HG02885 (cell line): ENCODE results near the gene APOL1.
"Not testable (repeated sequence)": the region's sequence is repeated elsewhere in the genome, so short reads cannot be mapped to it uniquely, and the experiment has no call there.

Source experiments
- ATAC-seq: cut with Tn5 transposase; IDR thresholded peaks from one replicate; pipeline ENCODE4 v1.9.1; 2021; ENCODE audit warnings: mild to moderate bottlenecking; ENCODE audit not compliant: unreplicated experiment, poor library complexity

Gene APOL1, protein sequence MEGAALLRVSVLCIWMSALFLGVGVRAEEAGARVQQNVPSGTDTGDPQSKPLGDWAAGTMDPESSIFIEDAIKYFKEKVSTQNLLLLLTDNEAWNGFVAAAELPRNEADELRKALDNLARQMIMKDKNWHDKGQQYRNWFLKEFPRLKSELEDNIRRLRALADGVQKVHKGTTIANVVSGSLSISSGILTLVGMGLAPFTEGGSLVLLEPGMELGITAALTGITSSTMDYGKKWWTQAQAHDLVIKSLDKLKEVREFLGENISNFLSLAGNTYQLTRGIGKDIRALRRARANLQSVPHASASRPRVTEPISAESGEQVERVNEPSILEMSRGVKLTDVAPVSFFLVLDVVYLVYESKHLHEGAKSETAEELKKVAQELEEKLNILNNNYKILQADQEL

DNA sequence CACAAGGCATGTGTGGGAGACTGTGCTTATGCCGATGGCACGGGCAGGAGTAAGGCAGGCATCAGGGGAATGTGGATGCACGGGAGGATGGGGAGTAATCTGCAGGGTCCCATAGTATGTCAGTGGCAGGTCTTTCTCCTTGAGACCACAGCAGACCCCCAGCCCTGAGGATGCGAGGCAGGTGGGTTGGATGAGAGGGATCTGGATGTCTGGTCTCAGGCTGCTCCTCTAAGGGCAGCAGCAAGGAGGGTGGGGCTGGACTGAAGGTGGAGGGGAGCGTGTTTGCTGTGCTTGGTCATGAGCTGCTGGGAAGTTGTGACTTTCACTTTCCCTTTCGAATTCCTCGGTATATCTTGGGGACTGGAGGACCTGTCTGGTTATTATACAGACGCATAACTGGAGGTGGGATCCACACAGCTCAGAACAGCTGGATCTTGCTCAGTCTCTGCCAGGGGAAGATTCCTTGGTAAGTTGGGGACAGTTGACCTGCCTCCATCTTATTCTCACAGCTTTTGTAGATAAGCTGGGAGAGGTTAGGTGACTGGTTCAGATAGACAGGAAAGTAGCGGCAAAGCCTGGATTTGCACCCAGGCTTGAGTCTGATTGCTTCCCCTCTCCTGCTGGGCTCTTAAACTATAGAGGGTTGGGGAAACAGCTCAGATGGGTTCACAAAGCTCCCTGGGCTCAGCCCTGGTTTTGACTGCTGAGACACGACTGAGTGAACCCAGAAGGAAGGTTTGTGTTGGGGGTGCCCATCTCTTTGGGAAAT, at the start of gene APOL1:
Gene APOL1 (plus strand): TSS at position 380 of the 769 bp plus-strand sequence. CDS start 1,823 bp downstream, outside the sequence.
- no peak for ATAC-seq

GRCh38 chr22:36203441-36203840, 49.5 kb upstream of the APOL1 start:
- ATAC-seq, result not testable (repeated sequence)

DNA sequence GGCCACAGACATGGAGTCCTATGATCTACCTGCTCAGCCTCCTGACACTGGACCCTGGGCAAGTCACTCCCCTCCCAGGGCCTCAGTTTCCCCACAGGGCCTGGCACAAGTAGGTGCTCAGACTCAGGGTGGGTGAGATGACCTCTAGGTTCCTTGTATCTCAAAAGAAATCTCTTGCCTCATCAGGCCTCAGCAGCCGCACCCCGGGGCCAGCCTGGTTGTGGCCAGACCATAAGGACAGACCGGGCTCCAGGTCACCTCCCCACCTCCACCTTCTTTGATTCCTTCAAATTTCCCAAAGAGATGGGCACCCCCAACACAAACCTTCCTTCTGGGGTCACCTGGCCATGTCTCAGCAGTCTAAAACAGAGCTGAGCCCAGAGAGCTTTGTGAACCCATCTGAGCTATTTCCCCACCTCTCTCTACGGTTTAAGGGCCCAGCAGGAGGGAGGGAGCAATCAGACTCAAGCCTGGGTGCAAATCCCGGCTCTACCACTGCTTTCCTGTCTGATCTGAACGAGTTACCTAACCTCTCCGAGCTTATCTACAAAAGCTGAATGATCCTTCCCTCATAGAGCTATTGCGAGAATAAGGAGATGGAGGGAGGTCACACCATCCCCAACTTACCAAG, 48.8 kb upstream of the APOL1 start:
- ATAC-seq, result no peak

DNA sequence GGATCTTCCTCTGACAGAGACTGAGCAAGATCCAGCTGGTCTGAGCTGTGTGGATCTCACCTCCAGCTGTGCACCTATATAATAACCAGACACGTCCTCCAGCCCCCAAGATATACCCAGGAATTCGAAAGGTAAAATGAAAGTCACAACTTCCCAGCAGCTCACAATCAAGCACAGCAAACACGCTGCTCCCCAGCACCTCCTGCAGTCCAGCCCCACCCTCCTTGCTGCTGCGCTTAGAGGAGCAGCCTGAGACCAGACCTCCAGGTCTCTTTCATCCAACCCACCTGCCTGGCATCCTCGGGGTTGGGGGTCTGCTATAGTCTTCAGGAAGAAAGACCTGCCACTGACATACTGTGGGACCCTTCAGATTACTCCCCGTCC, 48.3 kb upstream of the APOL1 start:
- ATAC-seq, result no peak

- ATAC-seq, result not testable (repeated sequence)
Observed at GRCh38 chr22:36205573-36205972, 47.4 kb upstream of the APOL1 start.

DNA sequence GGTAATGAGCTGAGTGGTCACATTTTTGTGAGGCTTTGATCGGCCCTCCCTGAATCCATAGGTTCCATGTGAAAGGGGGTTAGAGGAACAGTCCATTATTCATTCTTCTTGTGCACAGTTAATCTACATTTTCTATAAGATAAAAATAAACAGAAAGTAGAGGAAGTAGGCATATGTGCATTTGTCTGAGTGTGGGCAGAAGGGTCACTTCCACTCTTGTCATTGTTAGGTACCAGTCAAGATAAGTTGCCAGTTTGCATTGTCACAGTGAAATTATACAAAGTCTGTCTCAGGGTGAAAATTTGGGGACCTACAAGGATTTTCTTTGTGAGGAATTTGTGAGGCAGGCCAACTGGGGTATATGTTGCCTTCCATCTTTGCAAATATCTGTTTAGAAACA, 46.7 kb upstream of the APOL1 start:
- no peak for ATAC-seq

DNA sequence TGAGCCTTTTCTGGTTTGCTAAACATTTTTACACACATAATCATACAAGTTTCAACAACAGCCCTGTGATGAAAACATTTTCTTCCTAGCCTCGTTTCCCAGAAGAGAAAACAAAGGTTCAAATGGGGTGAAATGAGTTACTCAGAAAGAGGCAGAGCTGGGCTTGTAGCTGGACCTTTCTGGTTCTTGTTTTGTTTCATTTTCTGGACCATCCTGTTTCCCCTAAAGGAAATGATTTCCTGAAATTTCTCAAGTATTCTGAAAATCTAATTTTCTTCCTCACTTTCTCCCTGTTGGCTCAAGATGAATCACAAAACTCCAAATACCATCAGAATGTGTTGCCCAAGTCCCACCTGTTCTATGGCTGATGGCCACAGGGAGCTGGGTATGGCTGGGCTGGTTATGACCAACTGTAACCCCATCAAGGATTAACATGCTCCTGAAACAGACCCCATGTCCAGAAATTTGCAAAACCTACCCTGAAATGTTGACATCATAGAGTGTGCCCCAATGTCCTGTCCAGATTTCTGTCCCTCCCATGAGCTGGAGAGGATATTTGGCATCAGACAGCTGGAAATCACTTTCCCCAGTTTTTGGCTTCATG, 44.7 kb upstream of the APOL1 start:
- ATAC-seq, result no peak

- no peak for ATAC-seq
Observed at GRCh38 chr22:36208914-36209313, 44.0 kb upstream of the APOL1 start.

- ATAC-seq, result not testable (repeated sequence)
Observed at GRCh38 chr22:36209488-36209908, 43.4 kb upstream of the APOL1 start.

GRCh38 chr22:36210224-36210623, 42.7 kb upstream of the APOL1 start:
- no peak for ATAC-seq

DNA sequence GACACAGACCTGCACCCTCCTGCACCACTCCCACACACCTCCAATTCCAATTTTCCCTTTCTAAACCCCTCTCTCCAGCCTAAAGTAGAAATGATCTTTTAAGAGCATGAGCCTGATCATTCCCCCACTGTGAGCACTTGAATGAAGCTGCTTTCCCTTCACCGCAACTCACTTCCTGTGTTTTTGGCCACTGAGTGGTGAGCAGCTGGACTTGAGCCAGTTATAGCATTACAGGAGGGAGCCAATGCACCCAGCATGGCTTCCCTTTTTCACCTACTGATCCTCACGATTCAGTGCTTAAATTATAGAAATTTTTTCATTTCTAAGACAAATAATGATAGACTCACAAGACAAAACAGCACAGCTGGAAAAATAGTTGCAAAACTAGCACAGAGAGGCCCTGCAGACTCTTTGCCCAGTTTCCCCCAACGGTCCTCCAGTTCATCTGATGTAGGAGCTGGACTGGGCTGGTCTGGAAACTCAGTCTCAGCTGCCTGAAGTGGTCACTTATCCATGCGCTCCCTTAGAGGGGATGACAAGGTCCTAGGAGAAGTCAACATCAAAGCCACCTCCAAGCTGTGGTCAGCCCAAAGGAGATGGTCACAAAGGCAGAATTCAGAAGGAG, 41.6 kb upstream of the APOL1 start:
- ATAC-seq, result no peak

- no peak for ATAC-seq
Observed at GRCh38 chr22:36212901-36213300, 40.0 kb upstream of the APOL1 start.

DNA sequence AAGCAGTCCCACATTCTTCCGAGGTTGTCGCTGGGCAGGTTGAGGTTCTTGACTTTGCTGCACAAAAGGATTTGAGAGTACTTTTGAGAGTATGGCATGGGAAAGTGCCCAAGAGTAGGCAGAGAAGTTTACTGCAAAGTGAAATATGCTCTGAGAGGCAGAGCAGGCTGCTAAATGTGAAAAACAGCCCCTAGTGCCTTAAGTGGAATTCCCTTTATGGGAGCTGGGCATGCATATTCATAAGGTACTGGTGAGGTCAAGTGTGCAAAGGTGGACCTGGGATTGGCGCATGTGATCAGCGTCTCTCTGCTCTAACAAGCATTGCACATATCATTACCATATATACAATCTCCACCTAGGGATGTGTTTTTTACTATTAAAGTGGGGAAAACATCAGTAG, 39.3 kb upstream of the APOL1 start:
- no peak for ATAC-seq

DNA sequence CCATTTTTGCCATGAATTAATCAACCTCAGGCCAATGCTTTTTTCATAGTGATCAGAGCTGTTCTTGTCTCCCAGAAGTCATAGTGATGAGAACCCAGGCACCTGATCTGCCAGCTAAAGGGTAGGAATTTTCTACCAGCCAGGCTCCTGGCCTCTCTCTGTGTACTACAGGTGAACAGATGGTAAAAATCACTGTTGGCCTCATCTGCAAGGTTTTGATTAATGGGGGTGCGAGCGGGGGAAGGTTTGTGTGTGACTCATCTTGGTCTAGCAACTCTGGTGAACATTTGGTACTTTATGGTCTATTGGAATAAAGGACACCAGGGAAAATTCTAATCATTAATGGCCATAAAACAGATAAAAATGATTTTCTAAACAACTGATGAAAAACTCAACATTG, 37.0 kb upstream of the APOL1 start:
- ATAC-seq, result no peak

GRCh38 chr22:36218648-36219193, 34.2 kb upstream of the APOL1 start:
- ATAC-seq, result no peak

- ATAC-seq, result no peak
Observed at GRCh38 chr22:36220451-36220921, 32.4 kb upstream of the APOL1 start.

DNA sequence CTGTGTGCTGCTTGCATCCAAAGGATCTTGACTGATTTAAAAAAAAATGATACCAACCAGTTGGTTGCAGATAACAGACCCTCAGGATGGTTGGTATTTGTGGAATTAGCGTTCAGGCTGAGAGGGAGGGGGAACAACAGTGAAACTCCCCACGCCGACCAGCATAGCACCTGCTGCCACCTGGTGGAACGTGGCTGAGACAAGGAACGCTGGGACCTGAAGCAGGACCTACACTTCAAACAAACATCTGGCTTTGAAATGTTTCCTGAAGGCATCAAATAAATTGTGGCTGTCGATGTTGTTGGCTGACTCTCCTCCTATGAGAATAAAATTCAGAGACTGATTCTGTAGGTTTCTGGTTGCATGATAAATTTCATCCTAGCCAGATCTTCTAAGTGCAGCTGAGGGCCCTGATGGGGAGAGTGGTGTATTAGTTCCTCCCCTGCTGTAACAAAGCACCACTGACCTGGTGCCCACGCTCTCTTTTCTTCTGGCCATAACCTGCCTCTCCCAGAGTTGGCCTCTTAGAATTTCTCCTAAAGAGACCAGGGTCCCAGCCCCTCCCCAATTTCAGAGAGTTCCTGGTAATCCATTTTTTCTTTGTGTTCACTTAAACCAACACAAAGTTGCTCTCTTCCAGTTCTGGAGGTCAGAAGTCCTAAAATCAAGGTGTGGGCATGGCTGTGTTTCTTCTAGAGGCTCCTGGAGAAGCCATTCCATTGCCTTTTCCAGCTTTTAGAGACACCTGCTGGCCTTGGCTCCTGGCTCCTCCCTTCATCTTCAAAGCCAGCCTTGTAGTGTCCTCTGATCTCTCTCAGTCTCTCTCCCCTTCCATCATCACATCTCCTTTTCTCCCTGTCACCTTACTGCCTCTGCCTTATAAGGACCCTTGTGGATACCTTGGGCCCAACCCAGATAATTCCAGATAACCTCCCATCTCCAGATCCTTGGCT, 30.9 kb upstream of the APOL1 start:
- ATAC-seq, result peak; percentile 42

GRCh38 chr22:36222887-36223450, 30.0 kb upstream of the APOL1 start:
- no peak for ATAC-seq
